ENCODE data around the gene ISG20. TPM values are rescaled to one million over a fixed set of nuclear protein-coding genes. Genes with fewer than 3 reads are reported as not detected.

ISG20 gene
- total RNA-seq, 4 donors from 2014 or later, result 4.3 to 26.7 (median 11.8) TPM

- intact Hi-C loops (cut with DNase I; ENCODE audit: low total_unique reads), result no loop called here
- no peak overlapping the region for H3K4me3 ChIP-seq (ENCODE audit: low read depth, poor library complexity, severe bottlenecking)
- TF ChIP-seq POLR2A (IDR thresholded peaks at IDR 0.05) (no peak), CTCF (IDR thresholded peaks at IDR 0.05) (no peak)
- 76 to 83% methylated on average over 1 of the region's 1 CpG for WGBS, 2 donors
- peak in 1 of 2 donors; percentile 72 for DNase-seq (ENCODE audit: low spot score in 2 of 2)
These were observed 61.0 kb downstream of the ISG20 start for GRCh38 chr15:88699861-88700260.

GRCh38 chr15:88700716-88701115 is 61.9 kb downstream of the ISG20 start:
- DNase-seq (ENCODE audit: low spot score in 2 of 2), result no peak
- TF ChIP-seq CTCF (IDR thresholded peaks at IDR 0.05), result no peak
- TF ChIP-seq POLR2A (IDR thresholded peaks at IDR 0.05), result no peak
- 94 to 96% methylated on average over 2 of the region's 2 CpGs for WGBS, 2 donors

GRCh38 chr15:88701561-88702095 is 62.8 kb downstream of the ISG20 start:
- no peak for DNase-seq (ENCODE audit: low spot score in 2 of 2)

More at GRCh38 chr15:88700716-88701115, 61.9 kb downstream of the ISG20 start:
- H3K4me3 ChIP-seq (ENCODE audit: low read depth, poor library complexity, severe bottlenecking), result no peak overlapping the region
- intact Hi-C loops (cut with DNase I; ENCODE audit: low total_unique reads), result no loop called here

GRCh38 chr15:88702983-88703382 is 64.2 kb downstream of the ISG20 start:
- TF ChIP-seq CTCF (IDR thresholded peaks at IDR 0.05), result no peak
- TF ChIP-seq POLR2A (IDR thresholded peaks at IDR 0.05), result no peak
- DNase-seq (ENCODE audit: low spot score in 2 of 2), result no peak
- no peak overlapping the region for H3K4me3 ChIP-seq (ENCODE audit: low read depth, poor library complexity, severe bottlenecking)
- 38 to 56% methylated on average over 5 of the region's 5 CpGs for WGBS, 2 donors
- intact Hi-C loops (cut with DNase I; ENCODE audit: low total_unique reads), result loop anchor here (1.0 kb wide), 1 partner anchor 18 kb away; no protein-coding TSS in a partner anchor

More at GRCh38 chr15:88701561-88702095, 62.8 kb downstream of the ISG20 start:
- no peak overlapping the region for H3K4me3 ChIP-seq (ENCODE audit: low read depth, poor library complexity, severe bottlenecking)
- WGBS, 2 donors, result 85 to 92% methylated on average over 2 of the region's 2 CpGs
- TF ChIP-seq CTCF (IDR thresholded peaks at IDR 0.05) (no peak), POLR2A (IDR thresholded peaks at IDR 0.05) (no peak)
- intact Hi-C loops (cut with DNase I; ENCODE audit: low total_unique reads), result loop anchor here (1.0 kb wide), 1 partner anchor 16 kb away; no protein-coding TSS in a partner anchor

GRCh38 chr15:88703533-88703932 is 64.7 kb downstream of the ISG20 start:
- H3K4me3 ChIP-seq (ENCODE audit: low read depth, poor library complexity, severe bottlenecking), result no peak overlapping the region
- TF ChIP-seq POLR2A (IDR thresholded peaks at IDR 0.05) (no peak), CTCF (IDR thresholded peaks at IDR 0.05) (no peak)
- intact Hi-C loops (cut with DNase I; ENCODE audit: low total_unique reads), result no loop called here
- DNase-seq (ENCODE audit: low spot score in 2 of 2), result no peak
- 71 to 74% methylated on average over 5 of the region's 5 CpGs for WGBS, 2 donors
